ENCODE data around the gene WRAP53. TPM values are rescaled to one million over a fixed set of nuclear protein-coding genes. Genes with fewer than 3 reads are reported as not detected.

Gene WRAP53
- polyA plus RNA-seq, 1 donor = 7.9 TPM

DNA sequence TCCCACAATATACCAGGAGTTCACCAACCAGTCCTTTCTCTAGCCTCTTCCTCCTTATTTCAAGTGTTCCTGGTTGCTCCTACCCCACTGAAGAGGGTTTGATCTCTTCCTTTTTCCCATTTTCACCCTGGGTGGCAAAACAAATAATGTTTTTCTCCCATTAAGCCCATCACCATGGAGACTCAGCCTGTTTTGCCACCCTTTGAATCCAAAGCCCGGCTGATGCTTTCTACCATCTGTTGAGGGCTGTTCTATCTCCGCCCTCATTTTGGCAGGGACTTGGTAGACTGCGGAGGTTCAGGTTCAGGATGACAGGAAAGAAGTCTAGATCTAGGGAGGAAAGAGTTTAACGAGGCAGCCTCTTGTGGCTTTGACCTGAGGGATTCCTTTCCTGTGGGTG lies 31.8 kb downstream of the WRAP53 start:
- Histone ChIP-seq H3K27me3 (ENCODE audit: control insufficient read depth, insufficient read depth, low read length) (peaks cover 42% of the 10 kb centered on the region), H3K4me1 (ENCODE audit: control insufficient read depth, insufficient read depth, low read length) (peaks cover 12% of the 10 kb centered on the region), H3K4me3 (ENCODE audit: low read length) (no peak overlapping the region), H3K36me3 (ENCODE audit: control insufficient read depth, insufficient read depth, low read length) (no peaks in the 10 kb centered on the region), H3K9me3 (ENCODE audit: control insufficient read depth, low read depth, low read length) (no peaks in the 10 kb centered on the region), H3K27ac (ENCODE audit: low read length) (no peak overlapping the region)
- DNase-seq = no peak
- 53% methylated on average over 3 of the region's 4 CpGs for WGBS (ENCODE audit: insufficient coverage, low lambda C conversion rate)

GRCh38 chr17:7721612-7722011 lies 33.3 kb downstream of the WRAP53 start:
- DNase-seq = no peak
- H3K27me3 ChIP-seq (ENCODE audit: control insufficient read depth, insufficient read depth, low read length) = peaks cover 30% of the 10 kb centered on the region

DNA sequence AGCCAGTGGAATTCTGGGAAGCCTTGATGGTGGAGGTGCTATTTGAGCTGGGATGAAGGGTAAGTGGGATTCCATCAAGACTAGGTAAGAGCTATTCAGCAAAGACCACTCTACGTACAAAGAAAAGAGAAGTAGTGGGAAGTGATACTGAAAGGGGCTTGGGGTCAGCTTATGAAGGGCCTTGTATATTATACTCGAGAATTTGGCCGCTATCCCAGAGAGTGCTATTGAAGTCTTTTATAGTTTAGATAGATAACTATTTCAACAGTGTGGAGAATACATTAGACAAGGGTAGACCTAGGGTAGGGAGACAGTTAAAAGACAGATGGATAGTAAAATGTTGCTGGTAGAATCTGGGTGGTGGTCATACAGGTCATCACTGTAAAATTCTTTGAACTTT lies 39.6 kb downstream of the WRAP53 start:
- no peaks in the 10 kb centered on the region for H3K9me3 ChIP-seq (ENCODE audit: control insufficient read depth, low read depth, low read length)
- no peaks in the 10 kb centered on the region for H3K4me1 ChIP-seq (ENCODE audit: control insufficient read depth, insufficient read depth, low read length)
- WGBS (ENCODE audit: insufficient coverage, low lambda C conversion rate) = no CpG with 5 or more reads among the region's 3 CpGs
- no peak overlapping the region for H3K4me3 ChIP-seq (ENCODE audit: low read length)
- no peaks in the 10 kb centered on the region for H3K36me3 ChIP-seq (ENCODE audit: control insufficient read depth, insufficient read depth, low read length)
- peaks cover 2% of the 10 kb centered on the region for H3K27me3 ChIP-seq (ENCODE audit: control insufficient read depth, insufficient read depth, low read length)
- no peak for DNase-seq
- H3K27ac ChIP-seq (ENCODE audit: low read length) = no peak overlapping the region

More at GRCh38 chr17:7721612-7722011, 33.3 kb downstream of the WRAP53 start:
- Histone ChIP-seq H3K9me3 (ENCODE audit: control insufficient read depth, low read depth, low read length) (no peaks in the 10 kb centered on the region), H3K4me1 (ENCODE audit: control insufficient read depth, insufficient read depth, low read length) (peaks cover 7% of the 10 kb centered on the region), H3K27ac (ENCODE audit: low read length) (no peak overlapping the region), H3K36me3 (ENCODE audit: control insufficient read depth, insufficient read depth, low read length) (no peaks in the 10 kb centered on the region), H3K4me3 (ENCODE audit: low read length) (no peak overlapping the region)
- WGBS (ENCODE audit: insufficient coverage, low lambda C conversion rate) = no CpG with 5 or more reads among the region's 2 CpGs

DNA sequence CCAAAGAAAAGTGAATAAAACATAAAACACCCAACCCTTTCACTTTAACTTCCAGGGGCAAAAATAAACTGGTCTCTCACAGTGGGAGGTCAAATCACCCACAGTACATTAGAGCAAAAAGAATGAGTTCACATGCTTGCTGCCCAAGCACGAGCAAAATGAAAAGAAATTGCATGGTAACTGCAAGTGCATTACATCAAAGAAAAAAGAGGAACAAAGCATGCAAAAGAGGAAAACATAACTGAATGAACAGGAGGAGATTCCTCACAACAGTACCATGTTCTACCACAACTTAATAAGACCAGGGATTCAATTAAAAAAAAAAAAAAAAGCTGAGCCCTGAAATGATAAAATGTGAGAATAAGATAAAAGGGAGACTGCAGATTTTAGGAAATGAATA lies 41.5 kb downstream of the WRAP53 start:
- H3K36me3 ChIP-seq (ENCODE audit: control insufficient read depth, insufficient read depth, low read length) = no peaks in the 10 kb centered on the region
- no peak for DNase-seq
- H3K27ac ChIP-seq (ENCODE audit: low read length) = no peak overlapping the region
- no peak overlapping the region for H3K4me3 ChIP-seq (ENCODE audit: low read length)
- WGBS (ENCODE audit: insufficient coverage, low lambda C conversion rate) = 60% methylated on average over 1 of the region's 1 CpG
- no peaks in the 10 kb centered on the region for H3K4me1 ChIP-seq (ENCODE audit: control insufficient read depth, insufficient read depth, low read length)
- no peaks in the 10 kb centered on the region for H3K9me3 ChIP-seq (ENCODE audit: control insufficient read depth, low read depth, low read length)
- no peaks in the 10 kb centered on the region for H3K27me3 ChIP-seq (ENCODE audit: control insufficient read depth, insufficient read depth, low read length)

GRCh38 chr17:7732981-7733539 lies 44.8 kb downstream of the WRAP53 start:
- no peak for DNase-seq
- peaks cover 5% of the 10 kb centered on the region for H3K27me3 ChIP-seq (ENCODE audit: control insufficient read depth, insufficient read depth, low read length)
- WGBS (ENCODE audit: insufficient coverage, low lambda C conversion rate) = no CpG with 5 or more reads among the region's 14 CpGs
- H3K27ac ChIP-seq (ENCODE audit: low read length) = no peak overlapping the region
- H3K4me3 ChIP-seq (ENCODE audit: low read length) = no peak overlapping the region
- H3K36me3 ChIP-seq (ENCODE audit: control insufficient read depth, insufficient read depth, low read length) = no peaks in the 10 kb centered on the region
- H3K4me1 ChIP-seq (ENCODE audit: control insufficient read depth, insufficient read depth, low read length) = no peaks in the 10 kb centered on the region
- H3K9me3 ChIP-seq (ENCODE audit: control insufficient read depth, low read depth, low read length) = no peaks in the 10 kb centered on the region

- Histone ChIP-seq H3K4me1 (ENCODE audit: control insufficient read depth, insufficient read depth, low read length) (no peaks in the 10 kb centered on the region), H3K4me3 (ENCODE audit: low read length) (no peak overlapping the region), H3K9me3 (ENCODE audit: control insufficient read depth, low read depth, low read length) (no peaks in the 10 kb centered on the region), H3K36me3 (ENCODE audit: control insufficient read depth, insufficient read depth, low read length) (no peaks in the 10 kb centered on the region), H3K27me3 (ENCODE audit: control insufficient read depth, insufficient read depth, low read length) (peaks cover 18% of the 10 kb centered on the region), H3K27ac (ENCODE audit: low read length) (no peak overlapping the region)
- WGBS (ENCODE audit: insufficient coverage, low lambda C conversion rate) = no CpG with 5 or more reads among the region's 5 CpGs
- DNase-seq = no peak
Measured at GRCh38 chr17:7737601-7738000, 49.3 kb downstream of the WRAP53 start.

DNA sequence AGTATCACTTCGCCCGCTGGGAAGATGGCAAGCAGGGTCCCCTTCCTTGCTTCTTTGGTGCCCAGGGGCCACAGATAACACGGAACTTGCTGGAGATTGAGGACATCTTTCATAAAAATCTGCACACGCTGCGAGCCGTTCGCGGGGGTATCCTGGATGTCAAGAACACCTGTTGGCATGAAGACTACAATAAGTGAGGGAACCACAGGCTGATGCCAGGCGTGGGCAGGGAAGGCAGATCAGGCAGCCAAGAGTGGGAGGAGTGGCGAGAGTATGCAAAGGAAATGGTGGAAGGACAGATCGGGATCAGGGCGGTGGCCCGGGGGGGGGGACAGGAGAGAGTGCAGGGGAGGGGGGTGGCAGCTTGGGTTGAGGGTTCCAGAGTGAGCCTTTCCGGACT lies 51.5 kb downstream of the WRAP53 start:
- DNase-seq = no peak
- WGBS (ENCODE audit: insufficient coverage, low lambda C conversion rate) = no CpG with 5 or more reads among the region's 14 CpGs
- H3K4me1 ChIP-seq (ENCODE audit: control insufficient read depth, insufficient read depth, low read length) = no peaks in the 10 kb centered on the region

GRCh38 chr17:7740481-7741001 lies 52.3 kb downstream of the WRAP53 start:
- Histone ChIP-seq H3K27me3 (ENCODE audit: control insufficient read depth, insufficient read depth, low read length) (peaks cover 18% of the 10 kb centered on the region), H3K4me3 (ENCODE audit: low read length) (no peak overlapping the region), H3K9me3 (ENCODE audit: control insufficient read depth, low read depth, low read length) (no peaks in the 10 kb centered on the region), H3K27ac (ENCODE audit: low read length) (no peak overlapping the region), H3K36me3 (ENCODE audit: control insufficient read depth, insufficient read depth, low read length) (no peaks in the 10 kb centered on the region), H3K4me1 (ENCODE audit: control insufficient read depth, insufficient read depth, low read length) (no peaks in the 10 kb centered on the region)
- DNase-seq = no peak
- no CpG with 5 or more reads among the region's 42 CpGs for WGBS (ENCODE audit: insufficient coverage, low lambda C conversion rate)

More for the DNA sequence above, 51.5 kb downstream of the WRAP53 start:
- Histone ChIP-seq H3K9me3 (ENCODE audit: control insufficient read depth, low read depth, low read length) (no peaks in the 10 kb centered on the region), H3K27me3 (ENCODE audit: control insufficient read depth, insufficient read depth, low read length) (peaks cover 18% of the 10 kb centered on the region), H3K27ac (ENCODE audit: low read length) (no peak overlapping the region), H3K36me3 (ENCODE audit: control insufficient read depth, insufficient read depth, low read length) (no peaks in the 10 kb centered on the region), H3K4me3 (ENCODE audit: low read length) (no peak overlapping the region)

DNA sequence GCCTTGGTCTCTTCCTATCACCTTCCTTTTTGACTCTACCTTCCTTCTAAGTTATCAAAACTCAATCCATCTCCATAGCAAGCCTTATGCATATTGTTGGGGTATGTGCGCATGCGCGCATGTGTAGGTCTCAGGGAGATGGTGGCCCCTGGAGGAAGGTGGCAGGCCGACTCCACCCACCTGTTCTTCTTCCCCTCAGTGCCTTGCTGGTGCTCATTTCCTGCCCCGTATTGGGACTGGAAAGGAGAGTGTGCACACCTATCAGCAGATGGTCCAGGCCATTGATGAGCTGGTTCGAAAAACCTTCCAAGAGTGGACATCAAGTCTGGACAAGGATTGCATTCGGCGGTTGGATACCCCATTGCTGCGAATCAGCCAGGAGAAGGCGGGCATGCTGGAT lies 54.5 kb downstream of the WRAP53 start:
- H3K27me3 ChIP-seq (ENCODE audit: control insufficient read depth, insufficient read depth, low read length) = peaks cover 13% of the 10 kb centered on the region
- H3K4me1 ChIP-seq (ENCODE audit: control insufficient read depth, insufficient read depth, low read length) = peaks cover 2% of the 10 kb centered on the region
- no peaks in the 10 kb centered on the region for H3K36me3 ChIP-seq (ENCODE audit: control insufficient read depth, insufficient read depth, low read length)
- no peaks in the 10 kb centered on the region for H3K9me3 ChIP-seq (ENCODE audit: control insufficient read depth, low read depth, low read length)
- no peak for DNase-seq
- no peak overlapping the region for H3K27ac ChIP-seq (ENCODE audit: low read length)
- no peak overlapping the region for H3K4me3 ChIP-seq (ENCODE audit: low read length)
- no CpG with 5 or more reads among the region's 10 CpGs for WGBS (ENCODE audit: insufficient coverage, low lambda C conversion rate)

GRCh38 chr17:7744416-7744815 lies 56.1 kb downstream of the WRAP53 start:
- H3K36me3 ChIP-seq (ENCODE audit: control insufficient read depth, insufficient read depth, low read length) = no peaks in the 10 kb centered on the region
- no peak overlapping the region for H3K4me3 ChIP-seq (ENCODE audit: low read length)
- no peak overlapping the region for H3K27ac ChIP-seq (ENCODE audit: low read length)
- H3K4me1 ChIP-seq (ENCODE audit: control insufficient read depth, insufficient read depth, low read length) = peaks cover 2% of the 10 kb centered on the region
- H3K9me3 ChIP-seq (ENCODE audit: control insufficient read depth, low read depth, low read length) = no peaks in the 10 kb centered on the region
- 100% methylated on average over 1 of the region's 8 CpGs for WGBS (ENCODE audit: insufficient coverage, low lambda C conversion rate)
- DNase-seq = no peak
- peaks cover 14% of the 10 kb centered on the region for H3K27me3 ChIP-seq (ENCODE audit: control insufficient read depth, insufficient read depth, low read length)

All from large intestine (tissue), 3 donors.